ENCODE data around the gene PDE4D.

Gene PDE4D

DNA sequence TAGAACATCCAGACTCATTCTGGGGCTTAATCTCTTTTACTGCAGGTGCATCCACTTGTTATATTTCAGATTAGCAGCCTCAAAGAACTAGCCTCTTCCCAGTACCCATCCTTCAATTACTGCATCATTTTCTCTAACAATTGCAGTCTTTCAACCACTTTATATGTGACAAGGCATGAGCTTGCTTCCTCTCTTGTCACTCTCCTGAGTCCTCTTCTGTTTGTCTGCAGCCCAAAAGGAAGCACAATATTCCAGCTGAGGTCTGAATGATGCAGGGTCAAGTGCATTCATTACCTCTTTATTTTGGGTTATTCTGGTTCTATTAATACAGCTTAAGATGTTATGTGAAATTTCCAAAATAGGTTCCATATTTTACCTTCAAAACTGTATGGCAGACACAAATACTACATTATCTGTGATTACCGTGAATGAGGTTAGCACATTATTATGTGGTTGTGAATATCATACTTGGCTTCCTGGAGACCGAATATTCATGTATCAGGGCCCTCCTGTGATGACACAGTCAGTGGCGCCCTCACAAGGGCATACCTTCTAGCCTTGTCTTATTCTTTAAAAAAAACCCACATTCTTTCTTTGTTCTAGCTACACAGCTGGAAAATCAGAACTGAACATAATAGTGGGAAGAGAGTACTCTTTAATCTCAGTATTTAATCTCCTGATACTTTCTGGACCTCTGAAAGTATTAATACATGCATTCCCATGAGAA is 323.8 kb downstream of the PDE4D start:
- TF ChIP-seq, protein P1, sequence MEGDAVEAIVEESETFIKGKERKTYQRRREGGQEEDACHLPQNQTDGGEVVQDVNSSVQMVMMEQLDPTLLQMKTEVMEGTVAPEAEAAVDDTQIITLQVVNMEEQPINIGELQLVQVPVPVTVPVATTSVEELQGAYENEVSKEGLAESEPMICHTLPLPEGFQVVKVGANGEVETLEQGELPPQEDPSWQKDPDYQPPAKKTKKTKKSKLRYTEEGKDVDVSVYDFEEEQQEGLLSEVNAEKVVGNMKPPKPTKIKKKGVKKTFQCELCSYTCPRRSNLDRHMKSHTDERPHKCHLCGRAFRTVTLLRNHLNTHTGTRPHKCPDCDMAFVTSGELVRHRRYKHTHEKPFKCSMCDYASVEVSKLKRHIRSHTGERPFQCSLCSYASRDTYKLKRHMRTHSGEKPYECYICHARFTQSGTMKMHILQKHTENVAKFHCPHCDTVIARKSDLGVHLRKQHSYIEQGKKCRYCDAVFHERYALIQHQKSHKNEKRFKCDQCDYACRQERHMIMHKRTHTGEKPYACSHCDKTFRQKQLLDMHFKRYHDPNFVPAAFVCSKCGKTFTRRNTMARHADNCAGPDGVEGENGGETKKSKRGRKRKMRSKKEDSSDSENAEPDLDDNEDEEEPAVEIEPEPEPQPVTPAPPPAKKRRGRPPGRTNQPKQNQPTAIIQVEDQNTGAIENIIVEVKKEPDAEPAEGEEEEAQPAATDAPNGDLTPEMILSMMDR (IDR thresholded peaks at IDR 0.05; ENCODE audit: extremely low read depth, missing control alignments), result no peak
- no peak for DNase-seq (ENCODE audit: low spot score)

DNA sequence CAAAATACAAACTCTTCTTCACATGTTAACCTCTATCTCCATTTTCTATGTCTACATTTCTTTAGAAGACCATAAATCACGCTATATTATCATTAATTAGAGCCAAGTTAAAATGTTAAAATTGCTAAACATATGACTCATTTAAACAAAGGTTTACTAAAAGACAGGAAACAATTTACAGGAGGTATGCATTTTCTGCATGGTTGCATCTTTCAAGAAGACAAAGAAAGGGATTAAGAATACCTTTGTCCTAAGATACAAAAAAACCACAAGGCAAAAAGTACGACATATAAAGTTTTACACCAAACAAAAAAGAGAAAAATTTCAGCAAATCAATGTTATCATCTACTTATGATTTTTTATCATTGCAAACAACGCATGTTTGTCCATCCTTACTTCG is 324.4 kb downstream of the PDE4D start:
- TF ChIP-seq, protein P1 (IDR thresholded peaks at IDR 0.05; ENCODE audit: extremely low read depth, missing control alignments), result no peak
- no peak for DNase-seq (ENCODE audit: low spot score)

DNA sequence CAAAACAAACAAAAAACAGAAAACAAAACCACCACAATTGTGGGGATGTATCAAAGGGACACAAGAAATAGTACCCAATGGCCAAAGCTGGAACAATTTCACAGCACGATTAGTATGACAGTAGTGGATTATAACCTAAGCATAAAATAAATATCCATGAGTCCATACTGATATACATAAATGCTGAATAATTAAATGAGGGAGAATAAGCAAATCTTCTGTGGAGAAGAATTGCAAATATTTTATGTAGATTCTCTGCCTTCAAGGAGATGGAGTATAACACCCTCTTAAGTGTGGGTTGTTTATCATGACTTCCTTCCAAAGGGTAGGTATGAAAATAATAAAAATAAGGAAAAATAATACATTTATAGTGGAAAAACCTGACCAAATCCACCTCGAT is 325.4 kb downstream of the PDE4D start:
- DNase-seq (ENCODE audit: low spot score), result no peak
- TF ChIP-seq, protein P1 (IDR thresholded peaks at IDR 0.05; ENCODE audit: extremely low read depth, missing control alignments), result no peak

DNA sequence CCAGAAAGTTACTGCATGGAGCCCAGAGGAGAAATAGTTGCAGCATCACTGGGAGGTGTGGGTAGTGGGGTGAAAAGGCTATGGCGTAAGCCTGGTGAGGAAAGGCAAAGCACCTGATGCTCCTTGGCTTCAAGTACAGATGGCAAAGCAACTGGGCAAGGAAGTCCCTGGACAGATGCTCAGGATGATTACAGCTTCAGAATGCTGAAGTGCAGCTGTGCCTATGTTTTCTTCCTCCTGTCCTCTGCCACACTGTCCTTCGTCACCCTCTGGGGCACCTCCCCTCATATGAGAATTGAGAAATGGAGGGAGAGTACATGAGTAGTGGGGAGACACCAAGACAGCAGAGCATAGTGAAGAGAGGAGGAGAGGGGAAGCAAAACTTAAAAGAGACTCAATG is 328.0 kb downstream of the PDE4D start:
- DNase-seq (ENCODE audit: low spot score), result no peak
- TF ChIP-seq, protein P1 (IDR thresholded peaks at IDR 0.05; ENCODE audit: extremely low read depth, missing control alignments), result no peak

DNA sequence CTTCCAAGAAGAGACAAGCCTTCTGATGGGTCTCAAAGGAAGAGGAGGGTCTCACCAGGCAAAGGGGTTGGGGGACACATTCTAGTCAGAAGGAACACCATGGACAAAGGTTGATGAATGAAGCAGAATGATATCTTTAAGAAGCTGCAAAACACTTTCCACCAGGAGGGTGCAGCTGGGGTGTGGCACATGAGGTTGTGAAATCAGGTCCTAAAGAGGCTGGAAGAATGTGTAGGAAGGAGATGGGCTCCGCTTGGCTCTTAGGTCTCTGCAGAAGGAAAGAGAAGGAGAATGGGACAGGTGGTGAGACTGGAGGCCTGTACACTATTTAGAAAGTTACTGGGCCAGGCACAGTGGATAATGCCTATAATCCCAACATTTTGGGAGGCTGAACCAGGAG is 328.6 kb downstream of the PDE4D start:
- no peak for DNase-seq (ENCODE audit: low spot score)
- TF ChIP-seq, protein P1 (IDR thresholded peaks at IDR 0.05; ENCODE audit: extremely low read depth, missing control alignments), result no peak

DNA sequence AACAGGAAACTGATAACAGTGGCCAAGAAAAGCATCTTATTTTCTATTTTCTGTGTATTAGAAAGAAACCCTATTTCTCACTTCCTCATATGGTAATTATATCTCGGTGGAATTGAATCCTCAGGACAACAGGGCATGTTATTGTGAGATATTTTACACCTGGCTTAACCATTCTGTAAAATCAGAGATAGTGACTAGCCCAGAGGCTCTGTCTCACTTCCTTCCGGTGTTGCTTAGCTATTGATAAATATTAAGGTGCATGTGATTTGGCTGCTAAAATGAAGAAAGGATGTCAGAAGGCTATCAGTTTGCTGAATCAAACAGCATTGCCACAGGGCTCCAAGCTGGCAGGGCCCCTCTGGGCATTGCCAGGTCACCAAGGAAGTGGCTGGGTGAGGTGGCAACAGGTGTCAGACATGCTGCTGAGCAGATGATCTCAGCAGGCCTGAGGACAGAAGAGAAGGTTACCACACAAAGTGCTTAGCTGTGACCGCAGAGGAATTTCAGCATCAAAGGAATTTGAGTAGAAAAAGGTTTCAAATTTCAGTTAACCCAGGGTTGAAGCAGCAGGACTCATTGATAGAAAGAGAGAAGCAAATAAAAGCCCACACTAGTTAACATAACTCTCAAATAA is 330.7 kb downstream of the PDE4D start:
- TF ChIP-seq, protein P1 (IDR thresholded peaks at IDR 0.05; ENCODE audit: extremely low read depth, missing control alignments), result no peak
- DNase-seq (ENCODE audit: low spot score), result peak; percentile 52

DNA sequence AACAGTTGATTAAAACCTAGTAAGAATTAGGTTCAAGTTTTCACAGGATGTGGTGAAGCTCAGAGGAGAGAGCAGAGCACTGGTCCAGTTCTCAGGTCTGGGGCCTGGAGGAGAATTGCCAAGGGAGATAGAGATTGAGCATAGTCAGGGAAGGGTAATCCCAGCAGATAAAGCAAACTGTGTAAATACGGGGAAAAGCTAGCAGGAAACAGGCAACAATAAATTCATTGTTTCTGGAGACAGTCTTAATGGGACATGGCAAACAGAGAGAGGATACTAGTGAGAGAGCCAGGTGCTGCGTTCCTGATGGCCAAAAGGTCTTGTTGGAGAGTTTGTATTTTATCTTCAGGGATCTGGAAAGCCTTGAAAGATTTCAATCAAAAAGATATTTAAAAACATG is 333.0 kb downstream of the PDE4D start:
- TF ChIP-seq, protein P1 (IDR thresholded peaks at IDR 0.05; ENCODE audit: extremely low read depth, missing control alignments), result no peak
- DNase-seq (ENCODE audit: low spot score), result no peak

Measured in GM20000 (cell line).